Body of pancreas (tissue), 4 donors: Measurements from ENCODE around the gene FUNDC1.

Experiments used
- CTCF ChIP-seq, 7 experiments: fragments of 450-650 bp in 4 of 7; fragments of 200-600 bp in 3 of 7; sonication (generic) in 3 of 7; IDR thresholded peaks; one replicate each; pipeline ENCODE4 v1.5.1; 2016 to 2019; ENCODE audit warnings: antibody characterized with exemption in 7 of 7
- POLR2A ChIP-seq, 3 donors: fragments of 450-650 bp; IDR thresholded peaks; one replicate each; pipeline ENCODE4 v1.6.1; 2016; ENCODE audit warnings: antibody characterized with exemption in 3 of 3, mild to moderate bottlenecking in 2 of 3

GRCh38 chrX:44529310-44529709 lies 13.3 kb downstream of the FUNDC1 start:
- TF ChIP-seq CTCF (IDR thresholded peaks at IDR 0.05) = no peak
- TF ChIP-seq POLR2A (IDR thresholded peaks at IDR 0.05) = no peak
